ENCODE data around the gene PCDH15. TPM values are rescaled to one million over a fixed set of nuclear protein-coding genes. Genes with fewer than 3 reads are reported as not detected.

Gene PCDH15
- total and polyA plus RNA-seq, 2 of the 4 experiments (the other 2 are of a cell fraction) = not detected

DNA sequence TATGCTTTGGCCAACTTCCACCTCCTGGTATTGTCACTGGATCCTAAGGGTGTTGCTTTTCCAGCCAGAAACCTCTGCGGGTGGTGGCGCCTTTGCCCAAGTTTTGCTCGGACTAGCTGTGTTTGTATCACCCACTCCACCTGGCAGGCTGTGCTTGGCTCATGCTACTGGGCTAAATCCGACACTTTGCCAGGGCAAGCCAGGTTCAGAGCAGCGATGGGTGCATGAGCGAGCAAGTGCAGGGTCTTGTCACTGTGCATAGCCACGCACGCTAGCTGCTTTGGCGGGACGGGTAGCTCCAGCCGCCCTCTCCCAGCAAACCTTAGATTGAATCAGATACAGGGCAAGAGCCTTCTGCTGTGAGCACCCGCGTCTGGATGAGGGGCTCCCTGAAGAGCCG lies 737.5 kb downstream of the PCDH15 start:
- H3K27ac ChIP-seq (ENCODE audit: insufficient read depth, low read length) = no peak overlapping the region
- no peaks in the 10 kb centered on the region for H3K79me1 ChIP-seq (ENCODE audit: low read depth in 1 of 2, low read length in 2 of 2)
- H3K4me2 ChIP-seq (ENCODE audit: low read depth, low read length) = no peak overlapping the region
- H3K14ac ChIP-seq (replicated peaks; ENCODE audit: low read depth, low read length) = no peak overlapping the region
- dilution Hi-C loops (cut with HindIII; ENCODE audit: low sequenced_read_pairs, unreplicated experiment) = no loop called here
- intact Hi-C loops (cut with micrococcal nuclease) = no loop called here
- no peaks in the 10 kb centered on the region for H3K9me1 ChIP-seq (ENCODE audit: insufficient read depth, low read length)
- peaks cover 12% of the 10 kb centered on the region for H3K9me3 ChIP-seq (ENCODE audit: control insufficient read depth, insufficient read depth, low read length)
- no peak for DNase-seq
- H3K56ac ChIP-seq (ENCODE audit: extremely low read depth, insufficient read depth, low read length) = no peak overlapping the region
- no peak overlapping the region for H2AK9ac ChIP-seq (replicated peaks; ENCODE audit: low read depth, low read length, poor library complexity)
- H2BK120ac ChIP-seq (ENCODE audit: low read depth, low read length) = no peak overlapping the region
- H4K20me1 ChIP-seq (ENCODE audit: insufficient read depth, low read length) = no peaks in the 10 kb centered on the region
- no peak overlapping the region for H3K18ac ChIP-seq (ENCODE audit: low read depth, low read length)
- TF ChIP-seq RCOR1 (IDR thresholded peaks at IDR 0.05; ENCODE audit: insufficient replicate concordance, low read length) (no peak), CTCF (conservative IDR thresholded peaks at IDR 0.05; ENCODE audit: low read depth, low read length) (no peak)
- no peak overlapping the region for H2BK15ac ChIP-seq (ENCODE audit: low read depth, low read length)
- POLR2A ChIA-PET (ENCODE audit: unreplicated experiment) = no interaction called here
- H3K27me3 ChIP-seq (ENCODE audit: control insufficient read depth, insufficient read depth, low read length) = no peaks in the 10 kb centered on the region
- CTCF ChIA-PET = no interaction called here
- in situ Hi-C loops (cut with MboI; ENCODE audit: low sequenced_read_pairs) = no loop called here
- H3K4me3 ChIP-seq (ENCODE audit: insufficient read depth, low read depth, low read length) = no peak overlapping the region
- no peak overlapping the region for H2AK5ac ChIP-seq (ENCODE audit: low read depth, low read length)
- H2BK20ac ChIP-seq (ENCODE audit: low read depth, low read length) = no peak overlapping the region
- ATAC-seq (ENCODE audit: low read depth) = no peak
- no peak overlapping the region for H3K23ac ChIP-seq (ENCODE audit: low read depth, low read length)
- no TSS peak for BruUV-seq (replicated peaks)
- H3K4me1 ChIP-seq (ENCODE audit: control insufficient read depth, insufficient read depth, low read length) = no peaks in the 10 kb centered on the region
- no peak overlapping the region for H2AFZ ChIP-seq (replicated peaks; ENCODE audit: low read length, poor library complexity)
- WGBS, 2 experiments (ENCODE audit: extremely low coverage in 2 of 2, insufficient read length in 1 of 2) = 79% methylated on average over 2 of the region's 14 CpGs; no CpG with 5 or more reads in 1 of the 2 experiments
- no peak overlapping the region for H4K8ac ChIP-seq (ENCODE audit: low read depth in 2 of 2, low read length in 2 of 2)
- H3K9ac ChIP-seq (ENCODE audit: low read depth, low read length) = no peak overlapping the region
- no peak overlapping the region for H2BK5ac ChIP-seq (ENCODE audit: low read depth, low read length, poor library complexity, severe bottlenecking)
- no peaks in the 10 kb centered on the region for H3K36me3 ChIP-seq (ENCODE audit: control insufficient read depth, insufficient read depth, low read length)
- H4K91ac ChIP-seq (ENCODE audit: insufficient read depth, low read depth, low read length) = no peak overlapping the region
- H4K5ac ChIP-seq (ENCODE audit: low read depth, low read length) = no peak overlapping the region
- no peak overlapping the region for H3K4ac ChIP-seq (ENCODE audit: low read depth, low read length)

All from IMR-90 (cell line).